Keratinocyte (primary cell): ENCODE measurements around the gene ZMIZ1. TPM values are rescaled to one million over a fixed set of nuclear protein-coding genes. Genes with fewer than 3 reads are reported as not detected.

ENCODE experiments used
- DNase-seq: peaks from one replicate; pipeline ENCODE4 v3.0.0-alpha.2; 2011; ENCODE audit warnings: low read depth, missing footprints, low spot score
- FAIRE-seq: peaks from 2 replicates; lab custom pipeline; 2011; peaks lifted over from hg19 to GRCh38; lab: Jason Lieb, UNC
- H2AFZ ChIP-seq: 2 replicates; pipeline ENCODE4 v1.6.0; 2012; ENCODE audit warnings: low read length, control low read depth, inconsistent platforms; ENCODE audit not compliant: control insufficient read depth
- H3K27ac ChIP-seq: 2 replicates; pipeline ENCODE4 v1.5.1; 2011; ENCODE audit warnings: low read length; ENCODE audit not compliant: control insufficient read depth, insufficient read depth
- H3K27me3 ChIP-seq: 3 replicates; pipeline ENCODE4 v1.6.0; 2011; ENCODE audit warnings: low read length; ENCODE audit not compliant: control insufficient read depth, insufficient read depth; ENCODE audit errors: extremely low read depth
- H3K36me3 ChIP-seq, 2 experiments: 2 replicates in 1 of 2; 3 replicates in 1 of 2; pipeline ENCODE4 v1.5.1; 2011; ENCODE audit warnings: low read length in 2 of 2, mild to moderate bottlenecking in 1 of 2; ENCODE audit not compliant: control insufficient read depth in 2 of 2, insufficient read depth in 2 of 2; ENCODE audit errors: extremely low read depth in 1 of 2
- H3K4me1 ChIP-seq: 3 replicates; pipeline ENCODE4 v1.5.1; 2011; ENCODE audit warnings: low read length; ENCODE audit not compliant: control insufficient read depth, insufficient read depth; ENCODE audit errors: extremely low read depth
- H3K4me2 ChIP-seq: 3 replicates; pipeline ENCODE4 v1.6.0; 2011; ENCODE audit warnings: low read depth, low read length; ENCODE audit not compliant: control insufficient read depth, insufficient read depth; ENCODE audit errors: extremely low read depth
- H3K4me3 ChIP-seq, 3 experiments: fragments of 200-600 bp in 1 of 3; sonication (generic) in 1 of 3; 2 replicates in 2 of 3; 3 replicates in 1 of 3; pipeline ENCODE4 v1.5.1; 2011 to 2016; ENCODE audit warnings: low read length in 3 of 3, mild to moderate bottlenecking in 3 of 3, control low read depth in 2 of 3, inconsistent platforms in 1 of 3, low read depth in 1 of 3, mixed read lengths in 1 of 3, mixed run types in 1 of 3, moderate library complexity in 1 of 3; ENCODE audit not compliant: control insufficient read depth in 2 of 3, insufficient read depth in 2 of 3; ENCODE audit errors: extremely low read depth in 1 of 3
- H3K79me2 ChIP-seq: 2 replicates; pipeline ENCODE4 v1.6.0; 2012; ENCODE audit warnings: low read length; ENCODE audit not compliant: control insufficient read depth, insufficient read depth
- H3K9ac ChIP-seq: 3 replicates; pipeline ENCODE4 v1.6.0; 2011; ENCODE audit warnings: low read length; ENCODE audit not compliant: control insufficient read depth, insufficient read depth; ENCODE audit errors: extremely low read depth
- H3K9me1 ChIP-seq: 3 replicates; pipeline ENCODE4 v1.6.0; 2011; ENCODE audit warnings: low read length; ENCODE audit not compliant: control insufficient read depth, insufficient read depth; ENCODE audit errors: extremely low read depth
- H3K9me3 ChIP-seq: 2 replicates; pipeline ENCODE4 v1.5.1; 2012; ENCODE audit warnings: low read depth, low read length; ENCODE audit not compliant: control insufficient read depth
- H4K20me1 ChIP-seq: 3 replicates; pipeline ENCODE4 v1.6.0; 2011; ENCODE audit warnings: low read length; ENCODE audit not compliant: control insufficient read depth, insufficient read depth; ENCODE audit errors: extremely low read depth
- CTCF ChIP-seq, 3 experiments: IDR thresholded peaks in 1 of 3; conservative IDR thresholded peaks in 1 of 3; optimal IDR thresholded peaks in 1 of 3; 2 replicates in 2 of 3; 3 replicates in 1 of 3; pipeline versions ENCODE3 to v1.5.1; 2011; ENCODE audit warnings: low read length in 3 of 3, mild to moderate bottlenecking in 3 of 3, moderate library complexity in 2 of 3, control low read depth in 1 of 3, inconsistent platforms in 1 of 3; ENCODE audit not compliant: insufficient read depth in 2 of 3; ENCODE audit errors: extremely low read depth in 1 of 3
- EZH2 ChIP-seq: IDR thresholded peaks from one replicate; pipeline ENCODE4 v1.6.1; 2012; ENCODE audit warnings: inconsistent platforms, mild to moderate bottlenecking, low read length, moderate library complexity
- dilution Hi-C: fragments of 300-500 bp; cut with MboI; formaldehyde crosslinking; loops from one replicate; pipeline ENCODE4 v1.7.0; 2020; ENCODE audit warnings: low sequenced_read_pairs; ENCODE audit not compliant: extremely low pct_ligation_motif_present
- polyA plus RNA-seq, 5 experiments: library from polyadenylated mRNA; depleted of rRNA in 3 of 5; stranded (reverse) in 3 of 5; stranded (forward) in 1 of 5; unstranded in 1 of 5; fragments of >200 nt; gene quantifications; 1 replicate in 1 of 5; 2 replicates in 3 of 5; 3 replicates in 1 of 5; pipeline versions ENCODE4 v1.2.1 to v1.2.3, GENCODE V29; 2011 to 2012; ENCODE audit warnings: missing spikeins in 2 of 5, low read depth in 1 of 5, low replicate concordance in 1 of 5

Gene ZMIZ1
- polyA plus RNA-seq, 1 donor (not counting 4 experiments of a cell fraction or from before 2014, with no cell fraction given): 1.8 TPM

GRCh38 chr10:79089632-79090031 is 20.9 kb downstream of the ZMIZ1 start:
- dilution Hi-C loops: no loop called here
- TF ChIP-seq EZH2 (no peak), CTCF (optimal IDR thresholded peaks at IDR 0.05 in 1 of 3, IDR thresholded peaks at IDR 0.05 in 1 of 3, conservative IDR thresholded peaks at IDR 0.05 in 1 of 3; ENCODE audit: extremely low read depth in 1 of 3, insufficient read depth in 2 of 3, low read length in 3 of 3) (no peak)
- Histone ChIP-seq H3K9me1 (peaks cover 5% of the 10 kb centered on the region), H3K4me2 (no peak overlapping the region), H3K36me3 (no peaks in the 10 kb centered on the region), H4K20me1 (peaks cover 2% of the 10 kb centered on the region), H3K27ac (no peak overlapping the region), H3K27me3 (no peaks in the 10 kb centered on the region), H3K4me1 (peaks cover 17% of the 10 kb centered on the region), H3K4me3 (no peak overlapping the region), H3K9me3 (no peaks in the 10 kb centered on the region), H3K9ac (no peak overlapping the region), H3K79me2 (peaks cover 16% of the 10 kb centered on the region), H2AFZ (no peak overlapping the region)
- no peak for FAIRE-seq
- DNase-seq: no peak

GRCh38 chr10:79090134-79090803 is 21.5 kb downstream of the ZMIZ1 start:
- H3K4me2 ChIP-seq: no peak overlapping the region
- DNase-seq (no peak), FAIRE-seq (no peak)
- peaks cover 2% of the 10 kb centered on the region for H4K20me1 ChIP-seq
- H3K9me1 ChIP-seq: peaks cover 5% of the 10 kb centered on the region
- H3K27me3 ChIP-seq: no peaks in the 10 kb centered on the region
- dilution Hi-C loops: no loop called here
- H3K36me3 ChIP-seq: no peaks in the 10 kb centered on the region
- H3K79me2 ChIP-seq: peaks cover 14% of the 10 kb centered on the region
- peaks cover 17% of the 10 kb centered on the region for H3K4me1 ChIP-seq
- TF ChIP-seq EZH2 (no peak), CTCF (optimal IDR thresholded peaks at IDR 0.05 in 1 of 3, IDR thresholded peaks at IDR 0.05 in 1 of 3, conservative IDR thresholded peaks at IDR 0.05 in 1 of 3; ENCODE audit: extremely low read depth in 1 of 3, insufficient read depth in 2 of 3, low read length in 3 of 3) (no peak)
- no peak overlapping the region for H3K4me3 ChIP-seq
- H3K27ac ChIP-seq: no peak overlapping the region
- H3K9me3 ChIP-seq: no peaks in the 10 kb centered on the region
- no peak overlapping the region for H2AFZ ChIP-seq
- no peak overlapping the region for H3K9ac ChIP-seq
